ENCODE measurements around the gene SLC38A6. TPM values are rescaled to one million over a fixed set of nuclear protein-coding genes. Genes with fewer than 3 reads are reported as not detected.

The SLC38A6 gene
- total and polyA plus RNA-seq, 2 experiments from 2014 or later, result 11.9 to 23.2 TPM

GRCh38 chr14:60951776-60952435 is 29.1 kb upstream of the SLC38A6 start (continued):
- TF ChIP-seq ZNF462 (CRISPR knock-in tag; IDR thresholded peaks at IDR 0.05) (no peak), ETS1 (IDR thresholded peaks at IDR 0.05) (no peak), NANOG (IDR thresholded peaks at IDR 0.05; ENCODE audit: borderline replicate concordance) (no peak), ZNF114 (CRISPR knock-in tag; IDR thresholded peaks at IDR 0.05) (no peak), EZH2phosphoT487 (IDR thresholded peaks at IDR 0.05; ENCODE audit: unreplicated experiment) (no peak)

- H3K27me3 ChIP-seq (ENCODE audit: insufficient read depth), result no peaks in the 10 kb centered on the region
- peaks cover 3% of the 10 kb centered on the region; the same call in 1 of the 2 replicates for H3K36me3 ChIP-seq (ENCODE audit: insufficient read depth)
- Mint-ChIP-seq H3K4me3 (no peak overlapping the region), H3K27ac (no peak overlapping the region), H3K27me3 (ENCODE audit: insufficient read depth, low read depth, poor library complexity) (no peaks in the 10 kb centered on the region), H3K36me3 (ENCODE audit: low read depth) (peaks cover 43% of the 10 kb centered on the region), H3K4me1 (no peaks in the 10 kb centered on the region; the same call in 2 of the 3 replicates), H3K9me3 (peaks cover 39% of the 10 kb centered on the region)
- no peak overlapping the region for H3K4me3 ChIP-seq
- H3K27ac ChIP-seq (ENCODE audit: low read depth), result no peak overlapping the region
- no peak overlapping the region for H3K4me2 ChIP-seq
- ATAC-seq (no peak), DNase-seq (ENCODE audit: low spot score) (no peak)
- no peak overlapping the region for H2AFZ ChIP-seq
- no peaks in the 10 kb centered on the region for H3K9me2 ChIP-seq (ENCODE audit: insufficient read depth)
- H3K4me1 ChIP-seq (ENCODE audit: insufficient read depth), result no peaks in the 10 kb centered on the region
- H4K20me1 ChIP-seq (replicated peaks; ENCODE audit: insufficient read depth), result no peaks in the 10 kb centered on the region
- H3K79me2 ChIP-seq (replicated peaks; ENCODE audit: insufficient read depth), result peaks cover 4% of the 10 kb centered on the region
- H3F3A ChIP-seq (replicated peaks; ENCODE audit: low read depth), result no peaks in the 10 kb centered on the region
- TF ChIP-seq EZH2phosphoT487 (IDR thresholded peaks at IDR 0.05; ENCODE audit: unreplicated experiment), result no peak
- no peak for TF ChIP-seq ZNF331 (CRISPR knock-in tag; IDR thresholded peaks at IDR 0.05; ENCODE audit: low read depth)
- no peak for TF ChIP-seq CREB1 (CRISPR knock-in tag; IDR thresholded peaks at IDR 0.05; ENCODE audit: low read depth)
- no peak for TF ChIP-seq NANOG (IDR thresholded peaks at IDR 0.05; ENCODE audit: borderline replicate concordance)
- no peak for TF ChIP-seq ZNF114 (CRISPR knock-in tag; IDR thresholded peaks at IDR 0.05)
- TF ChIP-seq REST (IDR thresholded peaks at IDR 0.05; ENCODE audit: unreplicated experiment), result no peak
- no peak for TF ChIP-seq STAT1 (IDR thresholded peaks at IDR 0.05; ENCODE audit: unreplicated experiment)
Measured at GRCh38 chr14:60956202-60956601, 24.8 kb upstream of the SLC38A6 start.
